HepG2 (cell line): ENCODE data around the gene HYAL2. TPM values are rescaled to one million over a fixed set of nuclear protein-coding genes. Genes with fewer than 3 reads are reported as not detected.

ENCODE experiments used
- FOXJ3 ChIP-seq: sonication (generic); formaldehyde crosslinking; IDR thresholded peaks from 2 replicates; pipeline ENCODE4 v1.4.0; 2020; ENCODE audit warnings: missing genetic modification reagents, mild to moderate bottlenecking, borderline replicate concordance
- HIVEP1 ChIP-seq: sonication (generic); formaldehyde crosslinking; IDR thresholded peaks from 2 replicates; pipeline ENCODE4 v1.4.0; 2020; ENCODE audit warnings: mild to moderate bottlenecking, missing genetic modification reagents
- HMGA1 ChIP-seq: sonication (generic); formaldehyde crosslinking; conservative IDR thresholded peaks from 2 replicates; pipeline ENCODE4 v1.4.0; 2020; ENCODE audit warnings: missing genetic modification reagents
- NFYC ChIP-seq: IDR thresholded peaks from 2 replicates; pipeline ENCODE4 v1.6.1; 2016; ENCODE audit warnings: missing genetic modification reagents, missing compliant biosample characterization
- NR2F6 ChIP-seq, 2 experiments: IDR thresholded peaks; 2 replicates each; pipeline ENCODE4 v1.6.1; 2016; ENCODE audit warnings: antibody characterized with exemption in 1 of 2, mild to moderate bottlenecking in 1 of 2
- RFXAP ChIP-seq: sonication (generic); formaldehyde crosslinking; IDR thresholded peaks from 2 replicates; pipeline ENCODE4 v1.4.0; 2020; ENCODE audit warnings: missing genetic modification reagents, borderline replicate concordance
- SKI ChIP-seq: fragments of 450-650 bp; IDR thresholded peaks from one replicate; pipeline ENCODE4 v1.6.1; 2018; ENCODE audit warnings: mild to moderate bottlenecking; ENCODE audit not compliant: partially characterized antibody
- SNAI1 ChIP-seq: sonication (generic); formaldehyde crosslinking; IDR thresholded peaks from 2 replicates; pipeline ENCODE4 v1.5.0; 2020; ENCODE audit warnings: mild to moderate bottlenecking, missing genetic modification reagents, borderline replicate concordance
- TBP ChIP-seq: sonication (generic); formaldehyde crosslinking; IDR thresholded peaks from 2 replicates; pipeline ENCODE4 v1.5.0; 2020; ENCODE audit warnings: missing genetic modification reagents
- TBX3 ChIP-seq: fragments of 450-650 bp; IDR thresholded peaks from 2 replicates; pipeline ENCODE4 v1.6.1; 2017; ENCODE audit warnings: antibody characterized with exemption, mild to moderate bottlenecking, inconsistent platforms, borderline replicate concordance
- TGIF2 ChIP-seq: IDR thresholded peaks from 2 replicates; pipeline ENCODE4 v1.6.1; 2016; ENCODE audit warnings: control low read depth, missing compliant biosample characterization
- ZFP90 ChIP-seq: sonication (generic); formaldehyde crosslinking; IDR thresholded peaks from 2 replicates; pipeline ENCODE4 v1.8.0; 2022; ENCODE audit warnings: missing genetic modification reagents, mild to moderate bottlenecking, inconsistent platforms, borderline replicate concordance
- ZNF34 ChIP-seq: sonication (generic); formaldehyde crosslinking; IDR thresholded peaks from 2 replicates; pipeline ENCODE4 v1.4.0; 2020; ENCODE audit warnings: mild to moderate bottlenecking, missing genetic modification reagents, borderline replicate concordance
- ZNF350 ChIP-seq: sonication (generic); formaldehyde crosslinking; IDR thresholded peaks from 2 replicates; pipeline ENCODE4 v1.4.0; 2020; ENCODE audit warnings: mild to moderate bottlenecking, low read depth, missing genetic modification reagents, borderline replicate concordance
- ZNF614 ChIP-seq: IDR thresholded peaks from 2 replicates; pipeline ENCODE4 v1.6.1; 2018; ENCODE audit warnings: missing biosample characterization, missing genetic modification reagents, inconsistent platforms, borderline replicate concordance
- ZNF790 ChIP-seq: sonication (generic); formaldehyde crosslinking; IDR thresholded peaks from 2 replicates; pipeline ENCODE4 v1.8.0; 2022; ENCODE audit warnings: missing genetic modification reagents, mild to moderate bottlenecking, borderline replicate concordance
- ZSCAN31 ChIP-seq: sonication (generic); formaldehyde crosslinking; IDR thresholded peaks from 2 replicates; pipeline ENCODE4 v1.5.0; 2020; ENCODE audit warnings: low read depth, mild to moderate bottlenecking, missing genetic modification reagents
- polyA plus RNA-seq, 8 experiments: library from polyadenylated mRNA; depleted of rRNA in 3 of 8; stranded (reverse) in 7 of 8; unstranded in 1 of 8; fragments of >200 nt; fragmentation: Illumina TruSeq in 4 of 8; extraction: Trizol in 4 of 8; gene quantifications; 2 replicates each; pipeline versions ENCODE4 v1.2.1 to v1.2.3, GENCODE V29; 2011 to 2016; ENCODE audit warnings: low read depth in 4 of 8, missing spikeins in 1 of 8, mixed read lengths in 1 of 8; ENCODE audit not compliant: insufficient read depth in 1 of 8
- total RNA-seq, 5 experiments: library from RNA; depleted of rRNA; stranded (reverse); fragments of >200 nt; fragmentation: Illumina TruSeq; extraction: Trizol; gene quantifications; 2 replicates each; pipeline ENCODE4 v1.2.3, GENCODE V29; 2016; ENCODE audit warnings: low read depth in 1 of 5
- TF ChIP-seq, protein P1 (sequence below): sonication (generic); formaldehyde crosslinking; IDR thresholded peaks from 2 replicates; pipeline ENCODE4 v1.5.1; 2020; ENCODE audit warnings: missing genetic modification reagents, mild to moderate bottlenecking, borderline replicate concordance
- TF ChIP-seq, protein P2 (sequence below): sonication (generic); formaldehyde crosslinking; IDR thresholded peaks from one replicate; pipeline ENCODE4 v1.5.1; 2020; ENCODE audit warnings: mild to moderate bottlenecking, missing genetic modification reagents; ENCODE audit errors: not compliant biosample characterization
- TF ChIP-seq, protein P3 (sequence below): IDR thresholded peaks from 2 replicates; pipeline ENCODE4 v1.6.1; 2012; ENCODE audit warnings: inconsistent platforms

The HYAL2 gene
- total and polyA plus RNA-seq, 2 of the 13 experiments (the other 11 are each of a cell fraction or from before 2014, with no cell fraction given) = 76.2 to 102 TPM

DNA sequence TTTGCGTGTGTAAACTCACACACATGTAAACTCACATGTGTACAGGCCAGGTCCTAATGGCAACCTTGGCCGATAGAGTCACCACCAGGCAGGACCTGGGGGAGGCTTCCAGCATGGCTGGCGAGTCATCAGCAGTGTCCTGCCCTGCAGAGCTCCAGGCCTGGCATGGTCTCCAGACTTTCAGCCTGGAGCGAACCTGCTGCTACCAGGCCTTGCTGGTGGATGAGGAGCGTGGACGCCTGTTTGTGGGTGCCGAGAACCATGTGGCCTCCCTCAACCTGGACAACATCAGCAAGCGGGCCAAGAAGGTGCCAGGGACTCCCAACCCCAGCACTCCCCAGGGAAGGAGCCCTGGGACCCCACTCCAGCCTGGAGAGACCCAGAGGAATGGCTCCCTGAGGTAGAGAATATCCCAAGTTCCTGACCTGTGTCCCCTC lies 52.5 kb downstream of the HYAL2 start (continued):
- TF ChIP-seq, protein P1, sequence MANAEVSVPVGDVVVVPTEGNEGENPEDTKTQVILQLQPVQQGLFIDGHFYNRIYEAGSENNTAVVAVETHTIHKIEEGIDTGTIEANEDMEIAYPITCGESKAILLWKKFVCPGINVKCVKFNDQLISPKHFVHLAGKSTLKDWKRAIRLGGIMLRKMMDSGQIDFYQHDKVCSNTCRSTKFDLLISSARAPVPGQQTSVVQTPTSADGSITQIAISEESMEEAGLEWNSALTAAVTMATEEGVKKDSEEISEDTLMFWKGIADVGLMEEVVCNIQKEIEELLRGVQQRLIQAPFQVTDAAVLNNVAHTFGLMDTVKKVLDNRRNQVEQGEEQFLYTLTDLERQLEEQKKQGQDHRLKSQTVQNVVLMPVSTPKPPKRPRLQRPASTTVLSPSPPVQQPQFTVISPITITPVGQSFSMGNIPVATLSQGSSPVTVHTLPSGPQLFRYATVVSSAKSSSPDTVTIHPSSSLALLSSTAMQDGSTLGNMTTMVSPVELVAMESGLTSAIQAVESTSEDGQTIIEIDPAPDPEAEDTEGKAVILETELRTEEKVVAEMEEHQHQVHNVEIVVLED (CRISPR knock-in tag) = no peak
- TF ChIP-seq, protein P2, sequence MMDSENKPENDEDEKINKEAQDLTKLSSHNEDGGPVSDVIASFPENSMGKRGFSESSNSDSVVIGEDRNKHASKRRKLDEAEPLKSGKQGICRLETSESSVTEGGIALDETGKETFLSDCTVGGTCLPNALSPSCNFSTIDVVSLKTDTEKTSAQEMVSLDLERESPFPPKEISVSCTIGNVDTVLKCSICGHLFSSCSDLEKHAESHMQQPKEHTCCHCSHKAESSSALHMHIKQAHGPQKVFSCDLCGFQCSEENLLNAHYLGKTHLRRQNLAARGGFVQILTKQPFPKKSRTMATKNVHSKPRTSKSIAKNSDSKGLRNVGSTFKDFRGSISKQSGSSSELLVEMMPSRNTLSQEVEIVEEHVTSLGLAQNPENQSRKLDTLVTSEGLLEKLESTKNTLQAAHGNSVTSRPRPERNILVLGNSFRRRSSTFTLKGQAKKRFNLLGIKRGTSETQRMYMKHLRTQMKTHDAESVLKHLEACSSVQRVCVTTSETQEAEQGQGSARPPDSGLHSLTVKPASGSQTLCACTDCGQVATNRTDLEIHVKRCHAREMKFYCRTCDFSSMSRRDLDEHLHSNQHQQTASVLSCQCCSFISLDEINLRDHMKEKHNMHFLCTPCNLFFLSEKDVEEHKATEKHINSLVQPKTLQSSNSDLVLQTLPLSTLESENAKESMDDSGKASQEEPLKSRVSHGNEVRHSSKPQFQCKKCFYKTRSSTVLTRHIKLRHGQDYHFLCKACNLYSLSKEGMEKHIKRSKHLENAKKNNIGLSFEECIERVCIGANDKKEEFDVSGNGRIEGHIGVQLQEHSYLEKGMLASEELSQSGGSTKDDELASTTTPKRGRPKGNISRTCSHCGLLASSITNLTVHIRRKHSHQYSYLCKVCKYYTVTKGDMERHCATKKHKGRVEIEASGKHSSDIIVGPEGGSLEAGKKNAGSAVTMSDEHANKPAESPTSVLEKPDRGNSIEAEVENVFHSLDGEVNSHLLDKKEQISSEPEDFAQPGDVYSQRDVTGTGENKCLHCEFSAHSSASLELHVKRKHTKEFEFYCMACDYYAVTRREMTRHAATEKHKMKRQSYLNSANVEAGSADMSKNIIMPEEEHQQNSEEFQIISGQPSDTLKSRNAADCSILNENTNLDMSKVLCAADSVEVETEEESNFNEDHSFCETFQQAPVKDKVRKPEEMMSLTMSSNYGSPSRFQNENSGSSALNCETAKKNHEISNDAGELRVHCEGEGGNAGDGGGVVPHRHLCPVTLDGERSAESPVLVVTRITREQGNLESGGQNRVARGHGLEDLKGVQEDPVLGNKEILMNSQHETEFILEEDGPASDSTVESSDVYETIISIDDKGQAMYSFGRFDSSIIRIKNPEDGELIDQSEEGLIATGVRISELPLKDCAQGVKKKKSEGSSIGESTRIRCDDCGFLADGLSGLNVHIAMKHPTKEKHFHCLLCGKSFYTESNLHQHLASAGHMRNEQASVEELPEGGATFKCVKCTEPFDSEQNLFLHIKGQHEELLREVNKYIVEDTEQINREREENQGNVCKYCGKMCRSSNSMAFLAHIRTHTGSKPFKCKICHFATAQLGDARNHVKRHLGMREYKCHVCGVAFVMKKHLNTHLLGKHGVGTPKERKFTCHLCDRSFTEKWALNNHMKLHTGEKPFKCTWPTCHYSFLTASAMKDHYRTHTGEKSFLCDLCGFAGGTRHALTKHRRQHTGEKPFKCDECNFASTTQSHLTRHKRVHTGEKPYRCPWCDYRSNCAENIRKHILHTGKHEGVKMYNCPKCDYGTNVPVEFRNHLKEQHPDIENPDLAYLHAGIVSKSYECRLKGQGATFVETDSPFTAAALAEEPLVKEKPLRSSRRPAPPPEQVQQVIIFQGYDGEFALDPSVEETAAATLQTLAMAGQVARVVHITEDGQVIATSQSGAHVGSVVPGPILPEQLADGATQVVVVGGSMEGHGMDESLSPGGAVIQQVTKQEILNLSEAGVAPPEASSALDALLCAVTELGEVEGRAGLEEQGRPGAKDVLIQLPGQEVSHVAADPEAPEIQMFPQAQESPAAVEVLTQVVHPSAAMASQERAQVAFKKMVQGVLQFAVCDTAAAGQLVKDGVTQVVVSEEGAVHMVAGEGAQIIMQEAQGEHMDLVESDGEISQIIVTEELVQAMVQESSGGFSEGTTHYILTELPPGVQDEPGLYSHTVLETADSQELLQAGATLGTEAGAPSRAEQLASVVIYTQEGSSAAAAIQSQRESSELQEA (CRISPR knock-in tag) = no peak
- peak; percentile 47; the same call in 1 of the 2 replicates for TF ChIP-seq RFXAP (CRISPR knock-in tag)
- no peak for TF ChIP-seq SKI
- no peak for TF ChIP-seq ZFP90 (CRISPR knock-in tag)
- TF ChIP-seq ZNF34 (CRISPR knock-in tag) = 0 out of 2 replicates have a peak, but pooled peaks have one; percentile 31
- TF ChIP-seq SNAI1 (CRISPR knock-in tag) = no peak
- no peak for TF ChIP-seq TBX3
- no peak for TF ChIP-seq FOXJ3 (CRISPR knock-in tag)
- TF ChIP-seq HMGA1 (CRISPR knock-in tag) = no peak
- TF ChIP-seq, protein P3, sequence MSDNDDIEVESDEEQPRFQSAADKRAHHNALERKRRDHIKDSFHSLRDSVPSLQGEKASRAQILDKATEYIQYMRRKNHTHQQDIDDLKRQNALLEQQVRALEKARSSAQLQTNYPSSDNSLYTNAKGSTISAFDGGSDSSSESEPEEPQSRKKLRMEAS = no peak
- TF ChIP-seq HIVEP1 = no peak
- no peak for TF ChIP-seq ZNF614 (CRISPR knock-in tag)
- TF ChIP-seq ZNF350 (CRISPR knock-in tag) = no peak; the same call in 1 of the 2 replicates
- TF ChIP-seq NFYC = no peak
- TF ChIP-seq ZSCAN31 (CRISPR knock-in tag) = no peak
- TF ChIP-seq NR2F6 (IDR thresholded peaks at IDR 0.05) = no peak
- no peak for TF ChIP-seq NR2F6 (CRISPR knock-in tag; IDR thresholded peaks at IDR 0.05)
- TF ChIP-seq TGIF2 (CRISPR knock-in tag) = no peak
- TF ChIP-seq ZNF790 (CRISPR knock-in tag) = no peak
- no peak for TF ChIP-seq TBP (CRISPR knock-in tag)
